GM19238 (cell line): ENCODE results near the gene DEAF1.
"Not testable (repeated sequence)": the region's sequence is repeated elsewhere in the genome, so short reads cannot be mapped to it uniquely, and the experiment has no call there.

ENCODE experiments used
- DNase-seq: peaks from one replicate; pipeline ENCODE4 v3.0.0; 2011; ENCODE audit warnings: low spot score; ENCODE audit not compliant: insufficient read length

The DEAF1 gene

DNA sequence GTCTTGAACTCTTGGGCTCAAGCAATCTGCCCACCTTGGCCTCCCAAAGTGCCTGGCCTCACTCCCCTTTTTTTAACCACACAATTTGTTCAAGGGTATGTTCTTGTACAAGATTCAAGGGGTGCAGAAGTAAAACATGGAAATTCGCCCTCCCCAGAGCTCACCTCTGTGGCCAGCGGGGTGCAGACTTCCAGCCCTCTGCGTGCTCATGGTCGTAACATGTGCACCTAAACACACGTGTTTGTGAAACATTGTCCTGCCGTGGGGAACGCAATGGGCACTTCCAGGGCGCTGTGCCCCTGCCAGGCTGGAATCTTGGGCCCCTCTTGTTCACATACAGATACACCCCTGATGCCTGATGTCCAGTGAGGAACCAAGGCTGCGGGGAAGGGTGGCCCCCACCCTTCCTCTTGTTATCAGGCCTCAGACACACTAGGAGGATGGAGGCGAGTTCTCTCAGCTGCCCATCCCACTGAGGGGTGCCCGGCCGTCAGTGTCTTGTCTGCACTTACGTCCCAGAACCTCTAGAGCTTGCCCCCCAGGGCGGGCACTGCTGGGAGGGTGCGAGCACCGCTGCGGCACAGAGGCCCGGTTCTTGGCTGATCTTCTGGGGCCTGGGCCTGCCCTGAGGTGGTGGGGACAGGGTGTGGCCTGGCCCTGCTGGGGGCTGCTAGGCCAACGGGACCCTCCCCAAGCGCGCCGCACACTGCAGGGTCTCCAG lies 6.9 kb upstream of the DEAF1 start:
- DNase-seq, result no peak

DNA sequence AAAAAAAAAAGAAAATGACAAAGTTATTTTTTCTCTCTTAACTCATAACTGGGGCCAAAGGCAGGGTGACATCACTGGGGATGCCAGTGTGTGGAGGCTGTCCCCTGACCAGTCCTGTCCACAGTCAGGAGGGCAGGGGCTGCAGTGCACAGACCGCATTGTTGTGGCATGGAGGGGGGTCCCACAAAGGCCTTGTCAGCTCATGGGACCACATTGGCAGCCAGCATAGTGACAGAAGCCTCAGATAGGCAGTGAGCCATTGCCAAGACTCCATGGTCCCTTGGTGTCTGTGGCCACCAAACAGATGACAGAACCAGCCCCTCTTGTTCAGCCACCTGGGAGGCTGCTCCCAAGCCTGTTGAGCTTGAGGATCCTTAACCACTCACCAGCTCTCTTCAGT lies 4.7 kb upstream of the DEAF1 start:
- no peak for DNase-seq

- no peak for DNase-seq
Measured at GRCh38 chr11:699116-699508, 4.1 kb upstream of the DEAF1 start.

- DNase-seq, result no peak
Measured at GRCh38 chr11:698493-699115, 3.6 kb upstream of the DEAF1 start.

GRCh38 chr11:697811-698311 lies 2.8 kb upstream of the DEAF1 start:
- no peak for DNase-seq

DNA sequence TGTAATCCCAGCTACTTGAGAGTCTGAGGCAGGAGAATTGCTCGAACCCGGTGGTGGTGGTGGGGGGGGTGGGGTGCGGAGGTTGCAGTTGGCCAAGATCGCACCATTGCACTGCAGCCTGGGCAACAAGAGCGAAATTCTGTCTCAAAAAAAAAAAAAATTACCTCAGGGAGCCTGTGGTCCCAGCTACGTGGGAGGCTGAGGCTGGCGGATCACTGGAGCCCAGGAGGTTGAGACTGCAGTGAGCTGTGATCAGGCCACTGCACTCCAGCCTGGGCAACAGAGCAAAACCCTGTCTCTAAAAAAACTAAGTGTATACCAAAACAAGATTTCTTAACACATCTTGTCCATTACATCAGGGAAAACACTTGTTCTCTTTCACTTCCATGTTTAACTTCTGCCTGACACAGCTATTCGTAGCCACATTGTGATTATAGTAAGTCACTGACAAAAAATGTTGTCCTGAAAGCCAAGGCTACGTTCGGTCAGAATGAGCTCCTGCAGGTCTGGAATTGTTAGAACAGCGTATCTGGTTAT lies 2.0 kb upstream of the DEAF1 start:
- DNase-seq, result no peak

- peak; percentile 74 for DNase-seq
Measured at GRCh38 chr11:695538-696248, 671 bp upstream of the DEAF1 start, which contains the start of gene TMEM80. Gene TMEM80 (plus strand): TSS chr11:695816. CDS start chr11:695828, 12 bp downstream.

DNA sequence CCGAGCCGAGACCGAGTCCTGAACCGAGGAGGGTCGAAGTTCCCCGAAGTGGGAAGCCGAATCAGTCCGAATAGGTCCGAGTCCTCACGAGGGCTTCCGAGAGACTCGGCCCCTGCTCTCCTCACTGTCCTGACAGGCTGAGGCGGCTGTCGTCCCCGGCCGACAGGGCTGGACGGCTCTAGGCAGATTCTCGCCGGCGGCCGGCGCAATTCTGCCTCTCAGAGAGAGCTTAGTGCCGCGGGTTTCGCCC lies 191 bp upstream of the DEAF1 start:
- no peak for DNase-seq

GRCh38 chr11:693887-694562 lies 997 bp downstream of the DEAF1 start:
- no peak for DNase-seq

DNA sequence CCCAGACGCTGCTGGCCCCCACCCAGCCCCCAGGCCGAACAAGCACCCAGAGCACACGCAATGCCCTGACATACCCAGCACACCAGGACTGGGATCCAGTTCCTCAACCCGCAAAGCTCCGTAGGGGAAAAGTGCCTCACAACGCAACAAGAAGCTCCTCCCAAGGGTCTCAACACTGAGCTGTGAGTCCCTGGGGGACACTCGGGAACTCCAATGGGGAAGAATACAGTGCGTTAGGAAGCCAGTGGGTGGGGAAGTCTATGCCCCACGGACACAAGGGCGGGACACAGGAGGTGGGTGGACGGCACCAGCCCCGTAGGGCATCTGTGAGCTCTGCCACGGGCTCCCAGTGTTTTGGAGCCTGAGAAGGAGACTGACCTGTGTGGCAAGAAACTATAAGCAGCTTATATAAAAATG lies 1.6 kb downstream of the DEAF1 start:
- no peak for DNase-seq

- no peak for DNase-seq
Measured at GRCh38 chr11:692824-693414, 2.1 kb downstream of the DEAF1 start.

DNA sequence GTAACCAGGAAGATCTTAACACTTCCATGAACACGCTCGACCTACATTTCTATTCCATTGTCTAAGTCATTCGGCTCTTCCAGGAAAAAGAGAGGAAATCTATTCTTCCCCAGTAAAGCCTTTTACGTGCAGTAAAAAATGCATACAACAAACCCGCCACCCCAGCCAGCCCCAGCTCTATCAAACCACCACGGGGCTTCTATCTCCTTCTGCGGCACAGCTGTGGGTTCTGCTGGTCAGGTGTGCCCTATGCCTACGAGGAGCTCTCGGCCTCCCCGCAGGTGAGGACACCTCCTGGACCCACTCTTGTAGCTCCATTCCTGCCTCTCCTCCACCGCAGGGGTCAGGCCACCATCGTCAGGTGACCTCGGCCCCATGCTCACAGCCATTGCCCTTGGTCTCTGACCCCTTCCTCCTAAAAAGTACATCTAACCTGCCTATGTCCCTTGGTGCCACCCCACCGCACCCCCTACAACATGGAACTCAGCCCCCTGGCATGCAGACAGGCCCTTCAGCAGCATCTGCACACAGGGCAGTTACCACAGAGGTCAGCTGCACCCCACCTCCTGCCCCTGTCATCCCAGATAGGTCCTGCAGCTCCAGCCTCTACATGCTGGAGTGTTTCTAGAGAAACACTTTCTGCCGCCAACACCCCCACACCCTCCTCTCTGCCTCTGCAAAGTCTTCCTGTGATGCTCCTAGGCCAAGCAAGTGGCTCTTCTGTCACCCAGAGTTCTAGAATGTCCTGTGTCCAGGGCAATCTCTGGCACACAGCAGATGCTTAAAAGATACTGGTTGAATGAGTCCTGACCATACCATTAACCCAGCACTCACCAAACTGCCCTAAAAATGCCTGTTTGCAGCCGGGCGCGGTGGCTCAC lies 3.1 kb downstream of the DEAF1 start:
- DNase-seq, result no peak

GRCh38 chr11:690738-691633 lies 4.0 kb downstream of the DEAF1 start:
- DNase-seq, result no peak

DNA sequence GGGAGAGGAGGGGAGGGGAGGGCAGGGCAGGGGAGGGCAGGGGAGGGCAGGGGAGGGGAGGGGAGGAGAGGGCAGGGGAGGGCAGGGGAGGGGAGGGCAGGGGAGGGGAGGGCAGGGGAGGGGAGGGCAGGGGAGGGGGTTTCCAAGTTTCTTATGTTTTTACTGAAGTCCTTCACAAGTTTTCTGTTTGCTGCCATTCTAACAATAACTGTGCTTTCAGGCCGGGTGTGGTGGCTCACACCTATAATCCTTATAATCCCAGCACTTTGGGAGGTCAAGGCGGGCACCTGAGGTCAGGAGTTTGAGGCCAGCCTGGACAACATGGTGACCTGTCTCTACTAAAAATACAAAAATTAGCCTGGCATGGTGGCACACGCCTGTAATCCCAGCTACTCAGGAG lies 4.8 kb downstream of the DEAF1 start:
- DNase-seq, result not testable (repeated sequence)

DNA sequence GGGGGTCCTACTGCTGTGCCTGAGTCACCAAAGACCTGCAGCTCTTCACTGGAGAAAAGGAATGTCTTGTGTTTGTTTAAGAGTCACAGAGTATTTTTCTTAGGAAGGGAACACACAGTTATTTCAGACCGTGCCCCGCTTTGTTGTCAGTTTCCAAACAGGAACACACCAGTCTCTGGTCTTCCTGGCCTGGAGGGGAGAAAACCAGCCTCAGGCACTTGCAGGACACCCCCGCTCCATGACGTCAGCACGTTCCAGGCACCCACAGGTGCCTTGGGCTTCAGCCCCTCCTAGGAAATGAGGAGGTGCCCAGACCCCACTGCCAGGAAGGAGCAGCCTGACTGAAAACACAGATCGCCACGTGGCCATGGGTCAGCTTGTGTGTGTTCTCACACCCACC lies 5.4 kb downstream of the DEAF1 start:
- DNase-seq, result no peak

- DNase-seq, result no peak
Measured at GRCh38 chr11:688681-689080, 6.3 kb downstream of the DEAF1 start.

- no peak for DNase-seq
Measured at GRCh38 chr11:687751-688150, 7.3 kb downstream of the DEAF1 start.

GRCh38 chr11:686451-687243 lies 8.4 kb downstream of the DEAF1 start:
- DNase-seq, result no peak

DNA sequence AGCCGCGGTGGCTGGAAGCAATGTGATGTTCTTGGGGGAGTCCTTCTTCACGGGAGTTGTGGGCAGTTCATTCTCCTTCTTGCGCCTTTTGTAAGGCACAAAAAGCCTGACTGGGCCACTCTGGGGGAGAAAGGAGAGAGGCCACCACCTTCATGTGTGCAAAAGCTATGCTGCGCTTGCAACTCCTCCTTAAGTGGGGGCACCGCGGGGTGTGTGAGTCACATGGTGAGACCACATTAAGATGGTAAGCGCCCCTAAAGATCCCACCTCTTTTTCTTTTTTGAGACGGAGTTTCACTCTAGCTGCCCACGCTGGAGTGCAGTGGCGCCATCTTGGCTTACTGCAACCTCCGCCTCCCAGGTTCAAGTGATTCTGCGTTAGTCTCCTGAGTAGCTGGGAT lies 14.1 kb downstream of the DEAF1 start:
- DNase-seq, result no peak
